Activated CD8-positive, alpha-beta memory T cell treated with anti-CD3 and anti-CD28 coated beads, Interleukin-2, amount 50 U/mL, for 48 hours (primary cell): Measurements from ENCODE around the gene GPRC5B.

Experiments used
- DNase-seq: peaks from one replicate; pipeline ENCODE4 v3.0.0-alpha.2; 2020

The GPRC5B gene

DNA sequence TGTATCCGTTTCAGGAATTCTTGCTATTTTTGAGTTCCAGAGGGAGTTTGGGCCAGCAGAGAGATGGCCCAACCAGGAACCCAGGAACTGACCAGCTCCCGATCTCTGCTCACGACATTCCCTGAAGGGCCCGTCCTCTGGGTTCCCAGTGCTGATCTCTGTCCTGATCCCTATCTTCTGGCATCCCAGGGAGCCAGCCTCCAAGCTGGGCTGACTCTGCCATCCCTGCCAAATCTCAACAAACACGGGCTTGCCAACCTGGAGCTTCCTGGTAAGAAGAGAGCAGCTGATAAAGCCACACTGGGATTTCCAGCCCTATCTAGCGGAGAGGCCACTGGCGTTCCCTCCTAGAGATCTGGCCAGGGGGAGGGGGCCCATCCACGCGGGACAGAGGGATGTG lies 16.2 kb downstream of the GPRC5B start:
- DNase-seq = no peak

GRCh38 chr16:19864566-19864965 lies 20.1 kb downstream of the GPRC5B start:
- no peak for DNase-seq

- no peak for DNase-seq
These were observed 20.7 kb downstream of the GPRC5B start for GRCh38 chr16:19863990-19864389.

DNA sequence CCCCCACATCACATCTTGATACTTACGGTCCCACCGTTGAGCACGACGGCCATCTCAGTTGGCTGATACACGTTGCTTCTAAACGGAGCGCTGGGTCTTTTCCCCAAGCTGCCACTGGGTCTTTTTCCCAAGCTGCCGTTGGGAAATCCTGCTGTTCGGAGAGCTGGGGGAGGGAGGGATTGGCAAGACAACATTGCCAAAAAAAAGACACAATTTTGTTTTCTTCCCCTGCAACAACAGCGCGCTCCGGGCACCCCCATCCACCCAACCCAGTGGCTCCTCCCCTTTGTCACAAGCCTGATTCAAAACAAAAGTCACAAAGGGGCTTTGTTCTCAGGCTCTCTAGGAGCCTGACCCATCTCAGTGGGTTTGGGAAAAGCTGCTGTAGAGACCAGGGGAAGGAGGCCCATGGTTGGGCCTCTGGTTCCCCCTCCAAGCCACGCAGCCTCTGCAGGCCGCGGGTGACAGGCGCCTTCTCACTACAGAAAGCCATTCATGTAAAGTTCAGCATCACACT lies 22.8 kb downstream of the GPRC5B start:
- no peak for DNase-seq

DNA sequence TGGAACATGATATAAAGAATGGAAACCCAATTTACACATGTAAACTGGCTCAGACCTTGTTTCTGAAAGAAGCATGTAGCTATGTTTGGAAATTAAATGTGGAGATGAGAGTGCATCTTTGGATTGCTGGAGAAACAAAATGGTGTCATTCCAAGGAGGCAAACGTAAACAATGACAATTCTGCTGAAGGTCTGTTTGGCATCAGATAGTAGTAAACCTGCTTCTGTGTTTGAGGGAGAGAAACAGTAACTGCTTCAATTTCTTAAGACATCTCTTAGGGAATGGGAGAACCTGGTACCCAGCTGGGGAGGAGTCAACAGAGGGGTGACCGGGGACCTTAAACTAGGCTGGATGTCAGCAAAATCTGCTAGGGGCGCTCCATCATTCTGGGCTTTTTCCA lies 23.5 kb downstream of the GPRC5B start:
- no peak for DNase-seq

GRCh38 chr16:19860166-19861041 lies 24.2 kb downstream of the GPRC5B start:
- DNase-seq = no peak

GRCh38 chr16:19859603-19860002 lies 25.0 kb downstream of the GPRC5B start:
- no peak for DNase-seq

DNA sequence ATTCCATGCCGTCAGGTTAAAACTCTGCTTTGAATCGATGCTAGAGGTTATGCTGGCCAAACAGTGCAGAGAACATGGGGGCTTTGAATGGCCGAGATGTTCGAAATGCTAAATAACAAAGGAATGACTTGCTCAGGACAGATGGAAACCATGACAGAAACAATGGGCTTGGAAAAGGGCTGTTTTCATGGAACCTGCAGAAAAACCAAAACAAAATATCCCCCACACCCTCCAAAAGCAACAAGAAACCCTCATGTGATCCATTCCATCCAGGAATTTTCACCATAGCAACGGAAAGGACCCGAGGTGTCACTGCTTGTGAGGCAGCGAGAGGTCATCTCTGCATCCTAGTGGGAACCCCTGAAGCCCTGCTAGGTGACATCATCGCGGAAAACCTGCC lies 25.5 kb downstream of the GPRC5B start:
- DNase-seq = no peak

GRCh38 chr16:19858340-19859018 lies 26.2 kb downstream of the GPRC5B start:
- DNase-seq = no peak

GRCh38 chr16:19857593-19858339 lies 26.9 kb downstream of the GPRC5B start:
- no peak for DNase-seq

- DNase-seq = no peak
These were observed 28.5 kb downstream of the GPRC5B start for GRCh38 chr16:19856120-19856519.

- DNase-seq = no peak
These were observed 30.1 kb downstream of the GPRC5B start for GRCh38 chr16:19854543-19854876.

GRCh38 chr16:19853742-19854542 lies 30.7 kb downstream of the GPRC5B start:
- DNase-seq = no peak

- DNase-seq = no peak
These were observed 31.4 kb downstream of the GPRC5B start for GRCh38 chr16:19853132-19853741.

GRCh38 chr16:19851476-19851875 lies 33.2 kb downstream of the GPRC5B start:
- no peak for DNase-seq

- no peak for DNase-seq
These were observed 34.4 kb downstream of the GPRC5B start for GRCh38 chr16:19850131-19850817.

DNA sequence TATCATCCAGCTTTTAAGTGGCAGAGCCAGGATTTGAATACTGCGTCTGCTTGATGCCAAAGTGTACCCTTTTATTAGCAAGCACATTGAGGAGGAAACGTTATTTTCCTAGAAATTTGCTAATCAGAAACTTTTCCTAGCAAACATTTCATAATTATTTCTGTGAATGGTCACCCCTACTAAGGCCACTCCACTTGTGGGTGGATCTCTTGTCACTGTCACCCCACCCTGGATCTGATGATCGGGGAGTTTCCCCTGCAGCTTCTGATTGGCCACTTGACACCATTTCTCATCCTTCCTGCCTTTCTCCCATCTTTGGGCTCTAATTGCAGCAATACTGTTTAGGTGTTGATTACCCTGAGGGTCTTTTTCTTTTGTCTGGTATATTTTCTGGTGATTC lies 35.9 kb downstream of the GPRC5B start:
- no peak for DNase-seq

DNA sequence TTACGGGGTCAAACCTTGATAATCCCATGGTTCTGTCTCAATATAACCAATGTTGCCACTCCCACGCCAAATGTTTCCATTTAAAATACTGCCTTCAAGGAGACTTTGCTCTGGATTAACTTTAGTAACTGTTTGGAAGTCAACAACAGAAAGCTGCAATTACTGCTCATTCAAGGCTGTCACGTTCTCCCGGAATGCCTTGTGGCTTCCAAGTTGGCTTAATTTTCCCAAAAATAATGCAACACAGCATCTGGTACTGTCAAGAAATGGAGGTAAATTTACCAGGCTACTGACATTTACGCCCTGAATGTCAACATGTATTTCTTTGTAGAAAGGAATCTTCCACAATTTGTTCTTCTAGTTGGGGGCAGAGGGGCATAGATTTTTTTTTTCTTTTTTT lies 38.2 kb downstream of the GPRC5B start:
- DNase-seq = no peak

GRCh38 chr16:19844945-19845641 lies 39.6 kb downstream of the GPRC5B start:
- no peak for DNase-seq

DNA sequence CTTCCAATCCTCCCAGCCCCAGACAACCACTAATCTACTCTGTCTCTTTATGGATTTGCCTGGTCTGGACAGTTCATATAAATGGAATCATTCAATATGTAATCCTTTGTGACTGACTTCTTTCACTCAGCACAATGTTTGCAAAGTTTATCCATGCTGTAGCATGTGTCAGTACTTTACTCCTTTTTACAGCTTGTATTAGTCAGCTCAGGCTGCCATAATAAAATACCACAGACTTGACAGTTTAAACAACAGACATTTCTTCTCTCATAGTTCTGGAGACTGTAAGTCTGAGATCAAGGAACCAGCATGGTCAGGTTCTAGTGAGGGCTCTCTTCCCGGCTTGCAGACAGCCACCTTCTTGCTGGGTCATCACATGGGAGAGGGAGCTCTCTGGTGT lies 41.3 kb downstream of the GPRC5B start:
- DNase-seq = no peak
